Coronary artery (tissue), 2 donors: ENCODE results near the gene PPM1H.
"Not testable (repeated sequence)": the region's sequence is repeated elsewhere in the genome, so short reads cannot be mapped to it uniquely, and the experiment has no call there.

ENCODE experiments used
- DNase-seq: peaks from one replicate; pipeline ENCODE4 v3.0.0-alpha.2; 2017; ENCODE audit warnings: low spot score
- H3K27ac ChIP-seq, 2 donors: fragments of 200-600 bp; sonication (generic); one replicate each; pipeline ENCODE4 v1.5.1; 2016 to 2019
- H3K4me3 ChIP-seq: fragments of 200-600 bp; sonication (generic); 2 replicates; pipeline ENCODE4 v1.5.1; 2016; ENCODE audit warnings: mild to moderate bottlenecking, moderate library complexity
- TF ChIP-seq, protein P1 (sequence below): fragments of 200-600 bp; sonication (generic); IDR thresholded peaks from one replicate; pipeline ENCODE4 v1.5.1; 2019; ENCODE audit warnings: antibody characterized with exemption

PPM1H gene

DNA sequence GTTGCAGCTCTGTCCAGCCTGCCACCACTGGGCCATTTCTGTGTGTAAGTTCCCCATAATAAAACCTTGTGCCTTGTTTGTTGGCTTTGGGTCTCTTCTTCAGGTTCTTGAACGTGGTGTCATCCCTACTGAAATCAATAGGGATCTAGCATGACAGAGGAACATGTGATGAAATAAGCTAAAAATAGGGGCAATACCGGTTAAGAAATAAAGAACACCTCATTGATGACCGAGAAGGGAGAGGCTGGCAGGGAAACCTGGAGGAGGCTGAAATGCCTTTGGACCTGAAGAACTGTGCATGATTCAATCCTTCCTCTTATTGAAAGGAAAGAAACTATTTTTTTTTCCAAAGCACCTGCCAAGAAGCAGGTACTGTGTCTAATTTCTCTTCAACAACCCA is 172.3 kb downstream of the PPM1H start:
- Histone ChIP-seq H3K4me3 (no peak overlapping the region), H3K27ac (no peak overlapping the region)
- TF ChIP-seq, protein P1, sequence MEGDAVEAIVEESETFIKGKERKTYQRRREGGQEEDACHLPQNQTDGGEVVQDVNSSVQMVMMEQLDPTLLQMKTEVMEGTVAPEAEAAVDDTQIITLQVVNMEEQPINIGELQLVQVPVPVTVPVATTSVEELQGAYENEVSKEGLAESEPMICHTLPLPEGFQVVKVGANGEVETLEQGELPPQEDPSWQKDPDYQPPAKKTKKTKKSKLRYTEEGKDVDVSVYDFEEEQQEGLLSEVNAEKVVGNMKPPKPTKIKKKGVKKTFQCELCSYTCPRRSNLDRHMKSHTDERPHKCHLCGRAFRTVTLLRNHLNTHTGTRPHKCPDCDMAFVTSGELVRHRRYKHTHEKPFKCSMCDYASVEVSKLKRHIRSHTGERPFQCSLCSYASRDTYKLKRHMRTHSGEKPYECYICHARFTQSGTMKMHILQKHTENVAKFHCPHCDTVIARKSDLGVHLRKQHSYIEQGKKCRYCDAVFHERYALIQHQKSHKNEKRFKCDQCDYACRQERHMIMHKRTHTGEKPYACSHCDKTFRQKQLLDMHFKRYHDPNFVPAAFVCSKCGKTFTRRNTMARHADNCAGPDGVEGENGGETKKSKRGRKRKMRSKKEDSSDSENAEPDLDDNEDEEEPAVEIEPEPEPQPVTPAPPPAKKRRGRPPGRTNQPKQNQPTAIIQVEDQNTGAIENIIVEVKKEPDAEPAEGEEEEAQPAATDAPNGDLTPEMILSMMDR: no peak
- no peak for DNase-seq

DNA sequence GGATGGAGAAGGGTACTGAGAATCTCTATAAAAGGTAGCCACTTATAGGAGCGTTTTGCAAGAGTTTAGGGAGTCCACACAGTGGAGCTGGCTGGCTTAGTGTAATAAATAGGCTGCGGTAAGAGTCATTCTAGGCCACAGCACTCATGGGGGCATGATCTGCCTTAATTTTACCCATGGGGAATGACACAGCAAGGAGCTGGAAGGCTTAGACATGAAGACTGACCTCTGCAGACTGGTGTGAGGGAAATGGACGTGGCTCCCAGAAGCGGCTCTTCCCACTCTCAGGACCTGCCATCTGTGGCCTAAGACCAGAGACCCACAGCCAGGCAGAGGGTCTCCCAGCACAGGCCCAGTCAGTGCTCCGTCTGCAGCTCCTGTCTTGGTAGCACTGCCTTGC is 173.3 kb downstream of the PPM1H start:
- TF ChIP-seq, protein P1: no peak
- Histone ChIP-seq H3K27ac (no peak overlapping the region), H3K4me3 (no peak overlapping the region)
- DNase-seq: no peak

DNA sequence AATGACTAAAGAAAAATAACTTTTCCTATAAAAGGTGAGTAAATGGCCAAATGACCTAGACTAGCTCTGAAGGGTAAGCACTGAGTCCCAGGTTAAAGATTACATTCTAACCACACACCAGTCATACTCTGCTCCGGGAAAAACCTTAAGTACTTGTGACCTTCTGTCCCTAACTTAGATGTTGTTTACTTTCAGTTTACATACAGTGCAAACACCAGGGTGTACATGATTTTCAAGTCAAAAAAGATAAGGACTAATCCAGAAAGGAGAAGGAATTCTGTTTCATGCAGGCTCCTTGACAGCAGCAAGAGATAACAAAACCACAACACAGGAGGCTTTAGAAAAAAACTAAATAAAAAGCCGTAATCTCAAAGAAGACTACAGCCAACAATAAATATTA is 174.2 kb downstream of the PPM1H start:
- Histone ChIP-seq H3K27ac (no peak overlapping the region), H3K4me3 (no peak overlapping the region)
- TF ChIP-seq, protein P1: no peak
- no peak for DNase-seq

DNA sequence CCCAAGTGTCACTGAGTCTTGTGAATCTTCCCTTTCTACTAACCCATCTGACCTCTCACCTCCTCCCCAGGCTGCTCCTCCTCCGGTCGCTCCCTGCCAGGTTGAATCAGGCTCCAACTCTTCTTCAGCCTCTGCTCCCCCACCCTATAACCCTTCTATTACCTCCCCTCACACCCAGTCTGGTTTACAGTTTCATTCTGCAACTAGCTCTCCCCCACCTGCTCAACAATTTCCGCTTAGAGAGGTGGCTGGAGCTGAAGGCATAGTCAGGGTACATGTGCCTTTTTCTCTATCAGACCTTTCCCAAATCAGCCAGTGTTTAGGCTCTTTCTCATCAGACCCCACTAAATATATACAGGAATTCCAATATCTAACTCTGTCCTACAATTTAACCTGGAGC is 174.6 kb downstream of the PPM1H start:
- DNase-seq, H3K4me3 ChIP-seq, H3K27ac ChIP-seq: not testable (repeated sequence)

DNA sequence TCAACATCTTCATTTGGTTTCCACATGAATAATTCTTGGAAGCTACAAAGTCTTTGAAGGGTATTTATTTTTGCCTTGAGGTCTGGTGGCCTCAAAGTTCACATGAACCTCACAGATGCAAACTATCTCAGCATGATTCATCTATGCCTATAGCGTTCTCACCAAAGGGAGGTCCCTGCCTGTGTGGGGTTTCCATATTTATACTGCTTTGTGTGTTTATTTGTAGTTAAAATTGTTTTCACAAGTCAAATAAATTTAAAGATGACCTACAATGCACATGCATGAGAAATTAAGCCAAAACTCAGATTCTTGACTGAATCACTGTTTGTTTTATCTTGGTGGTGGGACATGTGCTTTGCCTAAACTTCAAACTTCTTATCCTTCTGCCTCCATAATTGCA is 176.7 kb downstream of the PPM1H start:
- Histone ChIP-seq H3K4me3 (no peak overlapping the region), H3K27ac (no peak overlapping the region)
- no peak for DNase-seq
- TF ChIP-seq, protein P1: no peak

DNA sequence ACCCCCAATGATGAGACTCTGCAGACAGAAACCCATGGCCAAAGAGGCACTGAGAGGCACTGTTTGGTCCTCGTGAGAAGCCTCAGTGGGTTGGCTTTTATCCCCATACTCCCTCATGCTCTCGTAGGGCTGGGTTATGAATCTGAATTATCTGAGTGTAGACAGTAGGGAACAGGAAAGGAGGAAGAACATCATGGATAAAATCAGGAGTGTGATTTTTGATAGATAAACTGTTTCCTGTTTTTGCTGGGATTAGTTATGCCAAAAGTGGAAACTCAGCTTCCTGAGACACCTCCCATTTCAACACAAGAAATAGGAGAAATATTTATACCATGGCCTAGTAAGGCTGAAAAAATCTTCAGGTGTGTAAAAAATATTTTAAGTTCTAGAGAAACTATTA is 177.9 kb downstream of the PPM1H start:
- Histone ChIP-seq H3K4me3 (no peak overlapping the region), H3K27ac (no peak overlapping the region)
- TF ChIP-seq, protein P1: no peak
- DNase-seq: no peak

DNA sequence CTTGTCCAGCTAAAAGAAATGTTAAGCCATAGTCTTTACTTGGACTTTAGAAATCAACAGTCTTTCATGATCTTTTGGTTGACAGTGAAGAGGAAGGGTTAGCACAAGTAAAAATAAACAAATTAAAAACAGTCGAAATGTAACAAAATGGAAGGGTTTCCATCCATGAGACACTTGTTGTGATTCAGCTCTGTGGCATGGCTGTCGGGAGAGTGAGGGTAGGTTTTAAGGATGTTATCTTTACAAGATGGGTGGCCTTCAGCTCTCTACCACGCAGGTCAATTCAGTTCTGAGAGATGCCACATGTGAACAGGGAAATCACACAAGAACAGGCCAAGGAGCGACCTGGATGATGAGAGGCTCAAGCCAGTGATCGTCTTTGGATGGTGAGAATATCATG is 180.2 kb downstream of the PPM1H start:
- Histone ChIP-seq H3K27ac (no peak overlapping the region), H3K4me3 (no peak overlapping the region)
- DNase-seq: no peak
- TF ChIP-seq, protein P1: no peak

DNA sequence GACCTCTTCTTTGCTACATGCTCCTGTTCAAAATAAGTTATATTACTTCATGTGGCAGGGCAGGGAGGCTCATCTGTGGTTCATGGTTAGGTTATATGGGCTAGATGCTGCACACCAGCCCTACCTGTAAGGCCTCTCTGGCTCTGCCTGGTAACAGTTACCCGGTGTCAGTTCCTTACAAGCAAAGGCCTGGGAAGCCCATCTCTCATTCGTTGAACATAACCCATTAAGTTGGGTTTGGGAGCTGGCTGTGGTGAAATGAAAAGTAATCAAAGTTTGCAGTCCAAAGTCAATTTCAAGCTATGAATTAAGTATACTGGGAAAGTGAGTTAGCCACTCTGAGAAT is 183.2 kb downstream of the PPM1H start:
- no peak overlapping the region for H3K27ac ChIP-seq
- TF ChIP-seq, protein P1: no peak
- H3K4me3 ChIP-seq: no peak overlapping the region
- no peak for DNase-seq
